HG03103 (cell line): ENCODE data around the gene DOCK10.
A peak's percentile ranks its signal among the peaks of the same experiment; 100 is the strongest.

Source experiments
- ATAC-seq: cut with Tn5 transposase; IDR thresholded peaks from one replicate; pipeline ENCODE4 v1.9.1; 2021; ENCODE audit warnings: low read depth; ENCODE audit not compliant: unreplicated experiment

Gene DOCK10

GRCh38 chr2:225017098-225017685 lies 25.1 kb downstream of the DOCK10 start:
- no peak for ATAC-seq

- ATAC-seq: no peak
Observed at GRCh38 chr2:225013425-225014365, 28.6 kb downstream of the DOCK10 start.

- no peak for ATAC-seq
Observed at GRCh38 chr2:225011585-225011984, 30.7 kb downstream of the DOCK10 start.

GRCh38 chr2:225010804-225011203 lies 31.5 kb downstream of the DOCK10 start:
- no peak for ATAC-seq

- ATAC-seq: no peak
Observed at GRCh38 chr2:225009768-225010167, 32.5 kb downstream of the DOCK10 start.

- no peak for ATAC-seq
Observed at GRCh38 chr2:225008935-225009334, 33.3 kb downstream of the DOCK10 start.

GRCh38 chr2:225008179-225008856 lies 34.0 kb downstream of the DOCK10 start:
- ATAC-seq: peak; percentile 82

GRCh38 chr2:225006730-225007129 lies 35.5 kb downstream of the DOCK10 start:
- no peak for ATAC-seq

- ATAC-seq: no peak
Observed at GRCh38 chr2:225004597-225004996, 37.7 kb downstream of the DOCK10 start.

GRCh38 chr2:225002656-225003045 lies 39.6 kb downstream of the DOCK10 start:
- peak; percentile 93 for ATAC-seq

GRCh38 chr2:225002039-225002655 lies 40.1 kb downstream of the DOCK10 start:
- peak; percentile 51 for ATAC-seq

- no peak for ATAC-seq
Observed at GRCh38 chr2:224999754-225000153, 42.5 kb downstream of the DOCK10 start.

- ATAC-seq: no peak
Observed at GRCh38 chr2:224999321-224999720, 42.9 kb downstream of the DOCK10 start.

GRCh38 chr2:224997802-224998201 lies 44.5 kb downstream of the DOCK10 start:
- ATAC-seq: no peak

- no peak for ATAC-seq
Observed at GRCh38 chr2:224995419-224995818, 46.8 kb downstream of the DOCK10 start.

- no peak for ATAC-seq
Observed at GRCh38 chr2:224994242-224994823, 47.9 kb downstream of the DOCK10 start.

- ATAC-seq: no peak
Observed at GRCh38 chr2:224990710-224991109, 51.6 kb downstream of the DOCK10 start.

GRCh38 chr2:224987733-224988132 lies 54.5 kb downstream of the DOCK10 start:
- no peak for ATAC-seq

- ATAC-seq: no peak
Observed at GRCh38 chr2:224986477-224986876, 55.8 kb downstream of the DOCK10 start.

GRCh38 chr2:224984637-224985036 lies 57.6 kb downstream of the DOCK10 start:
- ATAC-seq: no peak
